IMR-90 (cell line): Measurements from ENCODE around the gene CNNM2. TPM values are rescaled to one million over a fixed set of nuclear protein-coding genes. Genes with fewer than 3 reads are reported as not detected.
A peak's percentile ranks its signal among the peaks of the same experiment; 100 is the strongest.

Experiments
- ATAC-seq: fragments of 200-7000 bp; cut with Tn5 transposase; 2 replicates; pipeline ENCODE4 v1.9.1; 2020; ENCODE audit warnings: low read depth, mild to moderate bottlenecking, moderate library complexity
- BruUV-seq: library from RNA; stranded (reverse); fragments of 400-500 nt; replicated peaks from 2 replicates; lab custom pipeline; 2021; lab: Mats Ljungman, UMichigan
- CTCF ChIA-PET: fragments of 300-600 bp; formaldehyde crosslinking; extraction: SDS; loops from one replicate; lab custom pipeline; 2021; ENCODE audit warnings: antibody characterized with exemption; lab: Yijun Ruan, JAX
- POLR2A ChIA-PET: fragments of 300-600 bp; sonication (Branson Sonifier 250); formaldehyde crosslinking; loops from one replicate; lab custom pipeline; 2022; ENCODE audit warnings: antibody characterized with exemption; ENCODE audit not compliant: unreplicated experiment; lab: Charles Lee
- DNase-seq: peaks from one replicate; pipeline ENCODE4 v3.0.0; 2013
- H2AFZ ChIP-seq: replicated peaks from 2 replicates; pipeline ENCODE3; 2013; ENCODE audit warnings: low read length, mild to moderate bottlenecking; ENCODE audit not compliant: poor library complexity
- H2AK5ac ChIP-seq: 2 replicates; pipeline ENCODE4 v1.6.1; 2013; ENCODE audit warnings: low read depth, low read length, inconsistent platforms
- H2AK9ac ChIP-seq: replicated peaks from 2 replicates; pipeline ENCODE3; 2013; ENCODE audit warnings: mild to moderate bottlenecking, low read depth, low read length, moderate library complexity; ENCODE audit not compliant: poor library complexity
- H2BK120ac ChIP-seq: 2 replicates; pipeline ENCODE4 v1.6.1; 2013; ENCODE audit warnings: low read depth, low read length, inconsistent platforms
- H2BK15ac ChIP-seq: 3 replicates; pipeline ENCODE4 v1.6.1; 2013; ENCODE audit warnings: low read depth, low read length, inconsistent platforms
- H2BK20ac ChIP-seq: 2 replicates; pipeline ENCODE4 v1.6.1; 2013; ENCODE audit warnings: low read depth, mild to moderate bottlenecking, inconsistent platforms, low read length, moderate library complexity
- H2BK5ac ChIP-seq: 2 replicates; pipeline ENCODE4 v1.6.1; 2013; ENCODE audit warnings: mild to moderate bottlenecking, low read depth, low read length, inconsistent platforms; ENCODE audit not compliant: poor library complexity, severe bottlenecking
- H3K14ac ChIP-seq: replicated peaks from 2 replicates; pipeline ENCODE4 v1.6.1; 2013; ENCODE audit warnings: low read depth, low read length, inconsistent platforms
- H3K18ac ChIP-seq: 2 replicates; pipeline ENCODE4 v1.6.1; 2013; ENCODE audit warnings: low read depth, low read length, control low read depth
- H3K23ac ChIP-seq: 2 replicates; pipeline ENCODE4 v1.6.1; 2013; ENCODE audit warnings: low read depth, low read length, inconsistent platforms
- H3K27ac ChIP-seq: 2 replicates; pipeline ENCODE4 v1.5.1; 2013; ENCODE audit warnings: mild to moderate bottlenecking, control low read depth, low read length; ENCODE audit not compliant: insufficient read depth
- H3K27me3 ChIP-seq: 2 replicates; pipeline ENCODE4 v1.6.1; 2013; ENCODE audit warnings: low read length; ENCODE audit not compliant: control insufficient read depth, insufficient read depth
- H3K36me3 ChIP-seq: 2 replicates; pipeline ENCODE4 v1.6.1; 2013; ENCODE audit warnings: low read length, mixed read lengths; ENCODE audit not compliant: control insufficient read depth, insufficient read depth
- H3K4ac ChIP-seq: 2 replicates; pipeline ENCODE4 v1.6.1; 2013; ENCODE audit warnings: low read depth, low read length, inconsistent platforms
- H3K4me1 ChIP-seq: 2 replicates; pipeline ENCODE4 v1.6.1; 2013; ENCODE audit warnings: low read length, mixed read lengths; ENCODE audit not compliant: control insufficient read depth, insufficient read depth
- H3K4me2 ChIP-seq: 2 replicates; pipeline ENCODE4 v1.6.1; 2013; ENCODE audit warnings: low read depth, mild to moderate bottlenecking, control low read depth, low read length, moderate library complexity
- H3K4me3 ChIP-seq: 2 replicates; pipeline ENCODE4 v1.5.1; 2013; ENCODE audit warnings: low read depth, mild to moderate bottlenecking, control low read depth, low read length, moderate library complexity; ENCODE audit not compliant: insufficient read depth
- H3K56ac ChIP-seq: 2 replicates; pipeline ENCODE4 v1.6.1; 2013; ENCODE audit warnings: low read length, inconsistent platforms; ENCODE audit not compliant: insufficient read depth; ENCODE audit errors: extremely low read depth
- H3K79me1 ChIP-seq, 2 experiments: 2 replicates each; pipeline ENCODE4 v1.6.1; 2013; ENCODE audit warnings: low read length in 2 of 2, inconsistent platforms in 1 of 2, low read depth in 1 of 2
- H3K9ac ChIP-seq: 2 replicates; pipeline ENCODE4 v1.6.1; 2013; ENCODE audit warnings: low read depth, low read length, control low read depth
- H3K9me1 ChIP-seq: 2 replicates; pipeline ENCODE4 v1.6.1; 2013; ENCODE audit warnings: low read length, inconsistent platforms; ENCODE audit not compliant: insufficient read depth
- H3K9me3 ChIP-seq: 2 replicates; pipeline ENCODE4 v1.6.1; 2013; ENCODE audit warnings: low read length; ENCODE audit not compliant: control insufficient read depth, insufficient read depth
- H4K20me1 ChIP-seq: 2 replicates; pipeline ENCODE4 v1.6.1; 2013; ENCODE audit warnings: low read length, inconsistent platforms; ENCODE audit not compliant: insufficient read depth
- H4K5ac ChIP-seq: 2 replicates; pipeline ENCODE4 v1.6.1; 2013; ENCODE audit warnings: mild to moderate bottlenecking, low read depth, low read length, control low read depth
- H4K8ac ChIP-seq, 2 experiments: 2 replicates each; pipeline ENCODE4 v1.6.1; 2013; ENCODE audit warnings: low read depth in 2 of 2, low read length in 2 of 2, control low read depth in 1 of 2, inconsistent platforms in 1 of 2
- H4K91ac ChIP-seq: 2 replicates; pipeline ENCODE4 v1.6.1; 2013; ENCODE audit warnings: low read depth, low read length, inconsistent platforms; ENCODE audit not compliant: insufficient read depth
- CEBPB ChIP-seq: IDR thresholded peaks from 2 replicates; pipeline ENCODE4 v1.6.1; 2012; ENCODE audit warnings: low read depth, low read length, improper control_type of control experiment
- CHD1 ChIP-seq: IDR thresholded peaks from 2 replicates; pipeline ENCODE4 v1.6.1; 2012; ENCODE audit warnings: low read depth, low read length, improper control_type of control experiment
- ELK1 ChIP-seq: fragments of 150-350 bp; IDR thresholded peaks from 2 replicates; pipeline ENCODE4 v1.6.1; 2016; ENCODE audit warnings: low read depth, mild to moderate bottlenecking, low read length, moderate library complexity, borderline replicate concordance
- FOS ChIP-seq: fragments of 150-350 bp; IDR thresholded peaks from 2 replicates; pipeline ENCODE4 v1.6.1; 2016; ENCODE audit warnings: low read depth, low read length
- MAZ ChIP-seq: IDR thresholded peaks from 2 replicates; pipeline ENCODE4 v1.6.1; 2012; ENCODE audit warnings: low read depth, mild to moderate bottlenecking, low read length, improper control_type of control experiment, moderate library complexity, borderline replicate concordance
- MXI1 ChIP-seq: IDR thresholded peaks from 2 replicates; pipeline ENCODE4 v1.6.1; 2012; ENCODE audit warnings: low read depth, mild to moderate bottlenecking, low read length, moderate library complexity, borderline replicate concordance
- NFE2L2 ChIP-seq: fragments of 150-350 bp; IDR thresholded peaks from 2 replicates; pipeline ENCODE4 v1.6.1; 2016; ENCODE audit warnings: low read depth, mild to moderate bottlenecking, low read length
- POLR2A ChIP-seq: IDR thresholded peaks from 2 replicates; pipeline ENCODE4 v1.6.1; 2012; ENCODE audit warnings: mild to moderate bottlenecking, low read depth, low read length
- RFX5 ChIP-seq: IDR thresholded peaks from 2 replicates; pipeline ENCODE4 v1.8.0; 2012; ENCODE audit warnings: low read depth, mild to moderate bottlenecking, low read length, moderate library complexity
- USF2 ChIP-seq: fragments of 150-350 bp; IDR thresholded peaks from 2 replicates; pipeline ENCODE4 v1.6.1; 2017; ENCODE audit warnings: mild to moderate bottlenecking, antibody characterized with exemption, low read length, low read depth
- WGBS, 2 experiments: methylation state at CpG; one replicate each; pipeline versions ENCODE4 v1.1.5 to v1.1.7; 2013; ENCODE audit warnings: missing lambda C conversion rate in 2 of 2; ENCODE audit not compliant: insufficient read length in 1 of 2; ENCODE audit errors: extremely low coverage in 2 of 2; 5-methylcytosine and 5-hydroxymethylcytosine counted together
- dilution Hi-C: fragments of 300-500 bp; cut with HindIII; formaldehyde crosslinking; loops from one replicate; pipeline ENCODE4 v1.14.3; 2018; ENCODE audit warnings: low sequenced_read_pairs; ENCODE audit not compliant: unreplicated experiment
- in situ Hi-C: fragments of 300-500 bp; cut with MboI; formaldehyde crosslinking; loops from 3 replicates; pipeline ENCODE4 v1.14.3; 2019; ENCODE audit warnings: low sequenced_read_pairs, inconsistent platforms, mixed read lengths
- intact Hi-C: fragments of 100-400 bp; cut with micrococcal nuclease; formaldehyde crosslinking; loops from 2 replicates; pipeline ENCODE4 v1.10.0; 2022
- polyA plus RNA-seq, 3 experiments: library from polyadenylated mRNA; depleted of rRNA; stranded (reverse); fragments of >200 nt; gene quantifications; 2 replicates each; pipeline ENCODE4 v1.2.3, GENCODE V29; 2012; ENCODE audit warnings: low replicate concordance in 1 of 3
- total RNA-seq: library from RNA; depleted of rRNA; stranded (reverse); fragments of >200 nt; gene quantifications from 2 replicates; pipeline ENCODE4 v1.2.3, GENCODE V29; 2012

The CNNM2 gene
- total and polyA plus RNA-seq, 2 of the 4 experiments (the other 2 are of a cell fraction), result 4.7 to 5.6 TPM

GRCh38 chr10:102959360-102959759 lies 41.3 kb downstream of the CNNM2 start:
- no peak for DNase-seq
- no peaks in the 10 kb centered on the region for H3K27me3 ChIP-seq
- H3K9me3 ChIP-seq, result no peaks in the 10 kb centered on the region
- no peak overlapping the region for H2AK9ac ChIP-seq
- no peak overlapping the region for H3K4me2 ChIP-seq
- H4K8ac ChIP-seq, result no peak overlapping the region
- ChIA-PET POLR2A (no interaction called here), CTCF (no interaction called here)
- dilution Hi-C loops (no loop called here), intact Hi-C loops (no loop called here), in situ Hi-C loops (no loop called here)
- no peaks in the 10 kb centered on the region for H3K36me3 ChIP-seq
- H3K4me1 ChIP-seq, result peaks cover 10% of the 10 kb centered on the region
- H2BK20ac ChIP-seq, result no peak overlapping the region
- WGBS, 2 experiments, result no CpG with 5 or more reads among the region's 1 CpG
- H4K5ac ChIP-seq, result no peak overlapping the region
- H3K9ac ChIP-seq, result no peak overlapping the region
- peaks cover 13 to 44% of the 10 kb centered on the region in 2 experiments for H3K79me1 ChIP-seq
- H3K9me1 ChIP-seq, result peaks cover 5% of the 10 kb centered on the region
- no peak overlapping the region for H3K4ac ChIP-seq
- no peak overlapping the region for H4K91ac ChIP-seq
- peak overlapping the region; percentile 16; the same call in 1 of the 2 replicates for H3K23ac ChIP-seq
- no peak overlapping the region for H2BK15ac ChIP-seq
- H4K20me1 ChIP-seq, result no peaks in the 10 kb centered on the region; the same call in 1 of the 2 replicates
- ATAC-seq, result no peak
- no TSS peak for BruUV-seq
- H2BK5ac ChIP-seq, result no peak overlapping the region
- no peak overlapping the region for H3K18ac ChIP-seq
- no peak overlapping the region for H2AK5ac ChIP-seq
- H2AFZ ChIP-seq, result no peak overlapping the region
- no peak for TF ChIP-seq ELK1
- no peak for TF ChIP-seq USF2
- TF ChIP-seq CEBPB, result no peak
- no peak for TF ChIP-seq FOS
- no peak for TF ChIP-seq MXI1
- TF ChIP-seq POLR2A, result no peak
- no peak for TF ChIP-seq CHD1
- no peak for TF ChIP-seq NFE2L2
- no peak for TF ChIP-seq RFX5
- no peak for TF ChIP-seq MAZ
- H3K4me3 ChIP-seq, result no peak overlapping the region
- H2BK120ac ChIP-seq, result no peak overlapping the region
- H3K14ac ChIP-seq, result 0 out of 2 replicates have a peak overlapping the region, but pooled peaks have one; percentile 37
- no peak overlapping the region for H3K27ac ChIP-seq
- no peak overlapping the region for H3K56ac ChIP-seq
